ENCODE results near the gene CAMSAP1. TPM values are rescaled to one million over a fixed set of nuclear protein-coding genes. Genes with fewer than 3 reads are reported as not detected.

Gene CAMSAP1
- total and polyA plus RNA-seq, 9 of the 15 experiments (the other 6 are each of a cell fraction or from before 2014, with no cell fraction given) = 1.5 to 28.8 (median 14.3) TPM

DNA sequence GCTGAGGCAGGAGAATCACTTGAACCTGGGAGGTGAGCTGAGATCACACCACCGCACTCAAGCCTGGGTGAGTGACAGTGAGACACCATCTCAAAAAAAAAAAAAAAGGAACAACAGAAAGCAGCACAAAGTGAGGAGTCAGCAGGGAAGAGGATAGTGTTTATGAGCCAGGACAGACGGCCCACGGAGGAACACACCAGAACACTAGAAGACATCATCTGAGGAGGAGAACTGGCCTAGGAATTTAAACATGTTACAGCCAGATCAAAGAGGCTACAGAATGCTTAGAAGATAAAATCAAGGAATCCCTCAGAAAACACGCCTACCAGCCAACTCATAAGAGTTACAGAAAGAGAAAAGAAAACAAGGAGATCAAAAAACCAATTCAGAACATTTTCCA, 41.6 kb upstream of the CAMSAP1 start (continued):
- TF ChIP-seq FOXK2 (conservative IDR thresholded peaks at IDR 0.05 in 1 of 2, IDR thresholded peaks at IDR 0.05 in 1 of 2; ENCODE audit: low read depth in 2 of 2) = 0 out of 4 replicates have a peak, but pooled peaks of 1 of the 2 experiments have one; percentile 23
- 0 out of 2 replicates have a peak, but pooled peaks have one; percentile 35 for TF ChIP-seq ZNF766 (CRISPR knock-in tag; conservative IDR thresholded peaks at IDR 0.05)

DNA sequence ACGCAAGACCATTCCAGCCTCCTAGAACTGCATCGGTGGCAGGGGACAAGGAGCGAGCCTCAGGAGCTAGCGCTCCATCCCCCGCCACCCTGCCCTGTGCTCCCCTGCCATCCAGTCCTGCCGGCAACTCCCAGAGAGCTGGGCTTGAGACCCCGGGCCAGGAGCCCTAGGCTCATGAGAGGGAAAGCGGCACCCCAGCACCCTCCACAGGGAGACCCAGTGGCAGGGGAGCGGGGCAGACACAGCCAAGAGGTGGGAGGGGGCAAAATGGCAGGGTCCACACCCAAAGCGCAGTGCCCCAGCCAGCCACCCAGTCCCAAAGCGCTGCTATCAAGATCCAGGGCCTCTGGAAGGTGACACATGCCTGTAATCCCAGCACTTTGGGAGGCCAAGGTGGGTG, 41.1 kb upstream of the CAMSAP1 start:
- Histone ChIP-seq H3K9ac (ENCODE audit: insufficient read depth in 1 of 2, low read depth in 2 of 2, low read length in 2 of 2) (peak overlapping the region; percentile 62 to 81; a peak in 2 of 4 replicates), H2AFZ (ENCODE audit: low read depth, low read length) (no peak overlapping the region), H3K9me1 (ENCODE audit: control insufficient read depth, insufficient read depth, low read length) (no peaks in the 10 kb centered on the region), H3K27me3 (ENCODE audit: control insufficient read depth in 2 of 2, insufficient read depth in 2 of 2, low read length in 2 of 2) (no peaks in the 10 kb centered on the region), H3K79me2 (ENCODE audit: control insufficient read depth, insufficient read depth, low read length) (peaks cover 94% of the 10 kb centered on the region), H3K4me1 (replicated peaks in 1 of 2; ENCODE audit: control insufficient read depth in 2 of 2, insufficient read depth in 2 of 2, low read length in 2 of 2) (peaks cover 47 to 79% of the 10 kb centered on the region in 2 experiments), H3K9me3 (replicated peaks; ENCODE audit: control insufficient read depth, insufficient read depth, low read depth, low read length) (no peaks in the 10 kb centered on the region), H3K36me3 (ENCODE audit: control insufficient read depth, insufficient read depth, low read length) (peaks cover 93% of the 10 kb centered on the region), H3K4me2 (ENCODE audit: insufficient read depth, low read length) (no peak overlapping the region), H3K27ac (ENCODE audit: extremely low read depth, low read depth, low read length) (peak overlapping the region; percentile 91; the same call in 2 of the 3 replicates), H3K4me3 (no peak overlapping the region), H4K20me1 (replicated peaks; ENCODE audit: control insufficient read depth, insufficient read depth, low read length) (peaks cover 34% of the 10 kb centered on the region; the same call in 1 of the 2 replicates)
- DNase-seq (ENCODE audit: extremely low read depth in 1 of 4, low spot score in 3 of 4) (no peak), FAIRE-seq (no peak), ATAC-seq (no peak)
- intact Hi-C loops (cut with micrococcal nuclease) (no loop called here), in situ Hi-C loops (cut with MboI) (no loop called here)
- ChIA-PET CTCF (ENCODE audit: low intra/inter-chr PET ratio) (no interaction called here), POLR2A (interaction anchor here (0.7 kb wide), 1 partner anchor 16 kb away, joined by 3 read pairs; no protein-coding TSS in a partner anchor)
- WGBS (ENCODE audit: insufficient coverage, low coverage, missing lambda C conversion rate) = 91% methylated on average over 11 of the region's 11 CpGs
- TF ChIP-seq, protein P1, sequence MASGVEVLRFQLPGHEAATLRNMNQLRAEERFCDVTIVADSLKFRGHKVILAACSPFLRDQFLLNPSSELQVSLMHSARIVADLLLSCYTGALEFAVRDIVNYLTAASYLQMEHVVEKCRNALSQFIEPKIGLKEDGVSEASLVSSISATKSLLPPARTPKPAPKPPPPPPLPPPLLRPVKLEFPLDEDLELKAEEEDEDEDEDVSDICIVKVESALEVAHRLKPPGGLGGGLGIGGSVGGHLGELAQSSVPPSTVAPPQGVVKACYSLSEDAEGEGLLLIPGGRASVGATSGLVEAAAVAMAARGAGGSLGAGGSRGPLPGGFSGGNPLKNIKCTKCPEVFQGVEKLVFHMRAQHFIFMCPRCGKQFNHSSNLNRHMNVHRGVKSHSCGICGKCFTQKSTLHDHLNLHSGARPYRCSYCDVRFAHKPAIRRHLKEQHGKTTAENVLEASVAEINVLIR (CRISPR knock-in tag; IDR thresholded peaks at IDR 0.05) = no peak
- TF ChIP-seq RBFOX2 (IDR thresholded peaks at IDR 0.05; ENCODE audit: low read depth, low read length) (peak; percentile 64), RBM22 (IDR thresholded peaks at IDR 0.05; ENCODE audit: low read depth, low read length, poor library complexity, severe bottlenecking) (peak; percentile 39), POLR2G (IDR thresholded peaks at IDR 0.05; ENCODE audit: low read depth, low read length) (peak; percentile 68)
- no TSS peak for BruUV-seq (replicated peaks)
